PC-3 (cell line): ENCODE results near the gene RTF2.

Source experiments
- CTCF ChIP-seq: fragments of 300-600 bp; sonication (generic); conservative IDR thresholded peaks from 2 replicates; pipeline ENCODE4 v1.5.1; 2017; ENCODE audit warnings: antibody characterized with exemption, low read depth, mild to moderate bottlenecking, low read length
- EZH2phosphoT487 ChIP-seq: fragments of 300-600 bp; sonication (generic); IDR thresholded peaks from 2 replicates; pipeline ENCODE4 v1.6.1; 2018; ENCODE audit warnings: mild to moderate bottlenecking, antibody characterized with exemption, low read length, borderline replicate concordance

DNA sequence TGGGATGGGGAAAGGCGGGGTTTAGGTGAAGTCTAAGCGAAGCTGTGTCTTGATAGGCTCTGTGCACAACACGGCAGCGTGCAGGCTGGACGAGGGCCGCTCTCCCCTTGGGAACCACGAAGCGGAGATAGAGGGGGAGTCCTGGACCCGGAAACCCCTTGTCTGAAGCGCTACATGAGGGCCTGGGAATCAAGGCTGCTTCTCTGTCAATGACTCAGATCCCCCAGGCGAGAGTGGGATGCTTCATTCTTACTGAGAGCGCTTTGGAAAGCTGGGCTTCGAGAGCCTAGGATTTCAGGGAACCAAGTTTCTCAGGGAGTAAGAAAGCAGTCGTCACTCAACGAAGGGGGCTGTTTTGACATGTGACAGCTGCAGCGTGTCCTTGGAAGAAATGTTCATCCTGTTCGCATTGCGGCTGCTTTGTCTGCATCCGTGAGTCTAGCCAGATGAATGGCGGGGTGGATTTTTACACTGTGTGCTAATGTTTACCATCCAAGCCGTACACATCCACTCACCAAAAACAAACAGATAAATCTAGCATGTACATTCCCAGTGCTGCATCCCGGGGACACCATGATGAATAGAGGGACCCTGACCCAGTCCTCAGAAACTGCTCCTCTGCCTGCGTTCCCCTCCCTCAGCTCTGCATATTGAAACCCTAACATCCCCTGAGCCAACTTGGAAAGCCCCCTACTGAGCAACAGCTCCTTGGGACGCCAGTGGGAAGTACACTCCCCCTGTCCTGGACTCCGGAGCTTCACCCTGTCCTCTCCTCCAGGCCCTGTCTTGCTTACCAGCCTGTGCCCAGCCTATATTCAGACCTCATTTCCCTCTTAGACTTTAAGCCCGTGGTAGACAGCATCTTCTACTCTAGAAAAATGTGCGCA is 24.5 kb upstream of the RTF2 start:
- TF ChIP-seq EZH2phosphoT487 (no peak), CTCF (no peak)
